HCT116 (cell line): ENCODE measurements around the gene BTBD6. TPM values are rescaled to one million over a fixed set of nuclear protein-coding genes. Genes with fewer than 3 reads are reported as not detected.

Source experiments
- ATAC-seq: fragments of 200-7000 bp; cut with Tn5 transposase; 2 replicates; pipeline ENCODE4 v1.9.1; 2020; ENCODE audit warnings: mild to moderate bottlenecking, moderate library complexity
- BruUV-seq: library from RNA; stranded (reverse); fragments of 400-500 nt; replicated peaks from 2 replicates; lab custom pipeline; 2021; lab: Mats Ljungman, UMichigan
- CTCF ChIA-PET: fragments of 300-600 bp; sonication (Branson Sonifier 250); formaldehyde crosslinking; loops from one replicate; lab custom pipeline; 2021; ENCODE audit warnings: antibody characterized with exemption; lab: Charles Lee
- POLR2A ChIA-PET: fragments of 300-600, 350-600 bp; sonication (Branson Sonifier 250); formaldehyde crosslinking; loops from one replicate; lab custom pipeline; 2021; ENCODE audit warnings: antibody characterized with exemption; lab: Charles Lee
- RAD21 ChIA-PET, 2 experiments: fragments of 300-600 bp; sonication (Branson Sonifier 250); formaldehyde crosslinking; loops; one replicate each; lab custom pipeline; 2023; ENCODE audit warnings: low total read pairs in 2 of 2; ENCODE audit not compliant: uncharacterized antibody in 2 of 2, unreplicated experiment in 2 of 2, low non-redundant PET in 1 of 2; lab: Charles Lee
- DNase-seq: peaks from one replicate; pipeline ENCODE4 v3.0.0-alpha.2; 2010; ENCODE audit warnings: low read depth, low spot score
- H2AFZ ChIP-seq: fragments of 200-600 bp; shearing (Covaris generic), sonication (generic); 2 replicates; pipeline ENCODE4 v1.6.1; 2017; ENCODE audit warnings: low read depth, mixed run types, mixed read lengths, antibody characterized with exemption, low read length; ENCODE audit not compliant: poor library complexity, severe bottlenecking
- H3K27ac ChIP-seq: 2 replicates; pipeline ENCODE4 v1.5.1; 2012; ENCODE audit warnings: low read depth, low read length
- H3K27me3 ChIP-seq: fragments of 200-600 bp; sonication (generic); 2 replicates; pipeline ENCODE4 v1.6.1; 2016; ENCODE audit warnings: mixed run types, low read length, mixed read lengths; ENCODE audit not compliant: insufficient read depth
- H3K36me3 ChIP-seq, 2 experiments: fragments of 200-500 bp in 1 of 2; fragments of 200-600 bp in 1 of 2; sonication (Bioruptor generic) in 1 of 2; sonication (generic) in 1 of 2; 2 replicates each; pipeline versions ENCODE4 v1.5.1 to v1.6.1; 2014 to 2016; ENCODE audit warnings: low read length in 2 of 2, inconsistent platforms in 1 of 2, mixed read lengths in 1 of 2, mixed run types in 1 of 2; ENCODE audit not compliant: insufficient read depth in 2 of 2, control insufficient read depth in 1 of 2
- H3K4me1 ChIP-seq, 2 experiments: fragments of 200-600 bp in 1 of 2; sonication (generic) in 1 of 2; 2 replicates each; pipeline versions ENCODE4 v1.5.1 to v1.6.1; 2012 to 2017; ENCODE audit warnings: low read length in 2 of 2, inconsistent platforms in 1 of 2, mild to moderate bottlenecking in 1 of 2, mixed read lengths in 1 of 2, mixed run types in 1 of 2, moderate library complexity in 1 of 2; ENCODE audit not compliant: insufficient read depth in 2 of 2, control insufficient read depth in 1 of 2
- H3K4me2 ChIP-seq: fragments of 200-600 bp; sonication (generic); 2 replicates; pipeline ENCODE4 v1.6.1; 2017; ENCODE audit warnings: mixed run types, low read length, mixed read lengths
- H3K4me3 ChIP-seq, 2 experiments: fragments of 200-600 bp in 1 of 2; sonication (generic) in 1 of 2; replicated peaks in 1 of 2; 2 replicates each; pipeline ENCODE4 v1.5.1; 2011 to 2016; ENCODE audit warnings: low read length in 2 of 2, control low read depth in 1 of 2, low read depth in 1 of 2, mild to moderate bottlenecking in 1 of 2, mixed read lengths in 1 of 2, mixed run types in 1 of 2
- H3K79me2 ChIP-seq: fragments of 200-600 bp; sonication (generic); 2 replicates; pipeline ENCODE4 v1.6.1; 2017; ENCODE audit warnings: mild to moderate bottlenecking, mixed run types, low read length, moderate library complexity, mixed read lengths; ENCODE audit not compliant: insufficient read depth
- H3K9ac ChIP-seq: fragments of 200-600 bp; sonication (generic); 2 replicates; pipeline ENCODE4 v1.6.1; 2016; ENCODE audit warnings: low read length, mixed read lengths
- H3K9me2 ChIP-seq: fragments of 200-600 bp; sonication (generic), shearing (Covaris generic); 2 replicates; pipeline ENCODE4 v1.6.1; 2017; ENCODE audit warnings: mixed run types, mild to moderate bottlenecking, moderate library complexity; ENCODE audit not compliant: insufficient read depth
- H3K9me3 ChIP-seq, 2 experiments: fragments of 200-500 bp in 1 of 2; fragments of 200-600 bp in 1 of 2; sonication (Bioruptor generic) in 1 of 2; sonication (generic) in 1 of 2; 2 replicates each; pipeline ENCODE4 v1.6.1; 2014 to 2017; ENCODE audit warnings: low read length in 2 of 2, mixed read lengths in 2 of 2, inconsistent platforms in 1 of 2, low read depth in 1 of 2, mild to moderate bottlenecking in 1 of 2, mixed run types in 1 of 2, moderate library complexity in 1 of 2; ENCODE audit not compliant: control insufficient read depth in 1 of 2, insufficient read depth in 1 of 2
- H4K20me1 ChIP-seq: fragments of 200-600 bp; sonication (generic), shearing (Covaris generic); 2 replicates; pipeline ENCODE4 v1.6.1; 2017; ENCODE audit warnings: mixed run types, mild to moderate bottlenecking, moderate library complexity; ENCODE audit not compliant: insufficient read depth
- ATF3 ChIP-seq: IDR thresholded peaks from 2 replicates; pipeline ENCODE4 v1.6.1; 2012
- CBX3 ChIP-seq: IDR thresholded peaks from 2 replicates; pipeline ENCODE4 v1.6.1; 2012; ENCODE audit warnings: low read depth
- CEBPB ChIP-seq: IDR thresholded peaks from 2 replicates; pipeline ENCODE4 v1.6.1; 2012; ENCODE audit warnings: low read depth
- CTCF ChIP-seq, 3 experiments: fragments of 200-600 bp in 1 of 3; sonication (generic) in 1 of 3; IDR thresholded peaks in 2 of 3; conservative IDR thresholded peaks in 1 of 3; 2 replicates each; pipeline ENCODE4 v1.5.1; 2012 to 2017; ENCODE audit warnings: low read depth in 2 of 3, low read length in 2 of 3, antibody characterized with exemption in 1 of 3, borderline replicate concordance in 1 of 3, control low read depth in 1 of 3, mild to moderate bottlenecking in 1 of 3, mixed read lengths in 1 of 3, mixed run types in 1 of 3, moderate library complexity in 1 of 3; ENCODE audit not compliant: insufficient read depth in 1 of 3
- EGR1 ChIP-seq: IDR thresholded peaks from 2 replicates; pipeline ENCODE4 v1.6.1; 2012; ENCODE audit warnings: low read depth
- ELF1 ChIP-seq: IDR thresholded peaks from 2 replicates; pipeline ENCODE4 v1.6.1; 2012; ENCODE audit warnings: low read depth, borderline replicate concordance
- EZH2phosphoT487 ChIP-seq: fragments of 200-600 bp; IDR thresholded peaks from 2 replicates; pipeline ENCODE4 v1.6.1; 2018; ENCODE audit warnings: antibody characterized with exemption, borderline replicate concordance
- FOSL1 ChIP-seq: IDR thresholded peaks from 2 replicates; pipeline ENCODE4 v1.6.1; 2012; ENCODE audit warnings: low read depth
- POLR2AphosphoS5 ChIP-seq: IDR thresholded peaks from 2 replicates; pipeline ENCODE4 v1.6.1; 2011; ENCODE audit warnings: mild to moderate bottlenecking, low read depth, low read length, moderate library complexity
- RAD21 ChIP-seq: IDR thresholded peaks from 2 replicates; pipeline ENCODE4 v1.6.1; 2012; ENCODE audit warnings: low read depth, mild to moderate bottlenecking
- REST ChIP-seq: IDR thresholded peaks from 2 replicates; pipeline ENCODE4 v1.6.1; 2012; ENCODE audit warnings: low read depth
- SIN3A ChIP-seq: IDR thresholded peaks from 2 replicates; pipeline ENCODE4 v1.6.1; 2012; ENCODE audit warnings: low read depth
- SP1 ChIP-seq: IDR thresholded peaks from 2 replicates; pipeline ENCODE4 v1.6.1; 2012; ENCODE audit warnings: low read depth
- SRF ChIP-seq: IDR thresholded peaks from 2 replicates; pipeline ENCODE4 v1.6.1; 2012; ENCODE audit warnings: low read depth
- TCF7L2 ChIP-seq: IDR thresholded peaks from 2 replicates; pipeline ENCODE4 v1.7.0; 2011; ENCODE audit warnings: borderline replicate concordance, inconsistent platforms; ENCODE audit not compliant: insufficient read depth, insufficient read length; ENCODE audit errors: extremely low read depth
- ZBTB33 ChIP-seq: IDR thresholded peaks from 2 replicates; pipeline ENCODE4 v1.6.1; 2011; ENCODE audit warnings: mild to moderate bottlenecking, low read length, moderate library complexity; ENCODE audit not compliant: insufficient replicate concordance; ENCODE audit errors: extremely low read depth
- ZFX ChIP-seq: fragments of 450-650 bp; IDR thresholded peaks from 2 replicates; pipeline ENCODE4 v1.6.1; 2017
- ZNF274 ChIP-seq: fragments of 200-500 bp; sonication (Bioruptor generic); IDR thresholded peaks from 2 replicates; pipeline ENCODE4 v1.6.1; 2014; ENCODE audit warnings: mild to moderate bottlenecking, low read depth, low read length, inconsistent platforms
- intact Hi-C: fragments of 100-400 bp; cut with micrococcal nuclease; formaldehyde crosslinking; loops from 2 replicates; pipeline ENCODE4 v1.10.0; 2022
- total RNA-seq: library from RNA; stranded (reverse); gene quantifications from one replicate; pipeline ENCODE4 v1.2.1, GENCODE V29; 2021; ENCODE audit not compliant: unreplicated experiment
- TF ChIP-seq, protein P1 (sequence below): IDR thresholded peaks from 2 replicates; pipeline ENCODE4 v1.6.1; 2012

BTBD6 gene
- total RNA-seq, 1 experiment from 2014 or later = 35.9 TPM

DNA sequence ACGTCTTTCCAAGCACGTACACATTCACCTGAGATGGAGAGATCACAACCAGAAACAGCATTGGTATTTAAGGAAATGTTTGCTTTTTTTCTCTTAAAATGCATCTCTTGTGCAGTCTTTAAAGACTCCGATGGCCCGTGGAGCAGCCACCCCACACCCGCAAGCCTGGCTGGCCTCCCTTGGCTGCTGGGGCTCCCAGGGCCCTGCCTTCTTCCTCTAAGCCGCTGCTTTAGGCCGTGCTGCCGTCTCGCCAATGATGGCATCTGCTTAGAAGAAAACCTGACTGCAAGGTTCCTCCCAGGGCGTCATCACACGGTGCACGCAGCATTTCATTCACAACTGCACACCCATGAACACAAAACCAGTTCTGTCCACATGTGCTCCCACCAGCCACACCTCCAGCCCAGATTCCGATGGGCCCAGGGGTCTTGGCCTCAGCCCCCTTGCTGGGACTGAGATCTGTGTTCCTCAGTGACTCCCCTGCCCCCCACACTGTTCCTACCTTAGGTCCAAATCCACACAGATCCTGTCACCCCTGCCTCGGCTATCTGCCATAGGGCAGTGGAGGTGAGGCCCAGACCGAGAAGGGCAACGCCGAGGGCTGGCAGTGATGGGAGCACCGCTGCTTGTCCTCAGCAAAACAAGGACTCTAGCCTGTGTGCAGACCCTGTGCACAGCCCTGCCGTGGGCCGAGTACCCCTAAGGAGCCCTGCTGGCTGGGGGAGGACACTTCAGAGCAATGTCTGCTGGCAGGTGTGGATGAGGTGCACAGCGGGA, 4.4 kb downstream of the BTBD6 start:
- no peaks in the 10 kb centered on the region for H4K20me1 ChIP-seq
- H3K9ac ChIP-seq = no peak overlapping the region
- intact Hi-C loops = no loop called here
- ATAC-seq = no peak
- H3K79me2 ChIP-seq = peaks cover 25% of the 10 kb centered on the region; the same call in 1 of the 2 replicates
- no peaks in the 10 kb centered on the region for H3K9me3 ChIP-seq
- no TSS peak for BruUV-seq
- ChIA-PET RAD21 (no interaction called here), POLR2A (no interaction called here), CTCF (no interaction called here)
- no peaks in the 10 kb centered on the region for H3K27me3 ChIP-seq
- H3K4me1 ChIP-seq = peaks cover 5 to 14% of the 10 kb centered on the region in 2 experiments; a peak in 3 of 4 replicates
- H2AFZ ChIP-seq = no peak overlapping the region
- peaks cover 0 to 10% of the 10 kb centered on the region in 2 experiments; a peak in 2 of 4 replicates for H3K36me3 ChIP-seq
- H3K27ac ChIP-seq = no peak overlapping the region
- H3K4me2 ChIP-seq = no peak overlapping the region
- H3K9me2 ChIP-seq = no peaks in the 10 kb centered on the region
- DNase-seq = no peak
- no peak overlapping the region for H3K4me3 ChIP-seq
- no peak for TF ChIP-seq TCF7L2
- no peak for TF ChIP-seq ELF1
- TF ChIP-seq, protein P1, sequence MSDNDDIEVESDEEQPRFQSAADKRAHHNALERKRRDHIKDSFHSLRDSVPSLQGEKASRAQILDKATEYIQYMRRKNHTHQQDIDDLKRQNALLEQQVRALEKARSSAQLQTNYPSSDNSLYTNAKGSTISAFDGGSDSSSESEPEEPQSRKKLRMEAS = no peak
- no peak for TF ChIP-seq EZH2phosphoT487
- no peak for TF ChIP-seq ZBTB33
- TF ChIP-seq ZFX = no peak
- TF ChIP-seq REST = no peak
- no peak for TF ChIP-seq POLR2AphosphoS5
- TF ChIP-seq SIN3A = no peak
- TF ChIP-seq CBX3 = no peak
- TF ChIP-seq SP1 = no peak
- no peak for TF ChIP-seq FOSL1
- TF ChIP-seq CEBPB = no peak
- TF ChIP-seq SRF = no peak
- no peak for TF ChIP-seq EGR1
- TF ChIP-seq ATF3 = no peak
- no peak for TF ChIP-seq ZNF274
- no peak for TF ChIP-seq CTCF (IDR thresholded peaks at IDR 0.05 in 2 of 3, conservative IDR thresholded peaks at IDR 0.05 in 1 of 3; ENCODE audit: borderline replicate concordance in 1 of 3, insufficient read depth in 1 of 3, low read depth in 2 of 3, low read length in 2 of 3)
- TF ChIP-seq RAD21 = no peak
- TF ChIP-seq, all 23 proteins: peak for 0
